PFSK-1 (cell line): Measurements from ENCODE around the gene TNFRSF1A.

Experiments used
- FOXP2 ChIP-seq: optimal IDR thresholded peaks from 2 replicates; pipeline ENCODE3; 2011; ENCODE audit warnings: borderline replicate concordance, control low read depth, inconsistent platforms; ENCODE audit not compliant: insufficient read depth; ENCODE audit errors: extremely low read length, extremely low read depth
- POLR2AphosphoS5 ChIP-seq: IDR thresholded peaks from 2 replicates; pipeline ENCODE4 v1.6.1; 2012; ENCODE audit warnings: low read depth, mild to moderate bottlenecking, control low read depth, low read length, moderate library complexity
- REST ChIP-seq, 2 experiments: IDR thresholded peaks; 2 replicates each; pipeline versions ENCODE4 v1.6.1 to v1.8.0; 2011 to 2012; ENCODE audit warnings: low read depth in 2 of 2, low read length in 2 of 2, control low read depth in 1 of 2, inconsistent platforms in 1 of 2, mild to moderate bottlenecking in 1 of 2, moderate library complexity in 1 of 2; ENCODE audit not compliant: insufficient read depth in 1 of 2
- SIN3A ChIP-seq: IDR thresholded peaks from 2 replicates; pipeline ENCODE4 v1.6.1; 2012; ENCODE audit warnings: mild to moderate bottlenecking, low read length, moderate library complexity, borderline replicate concordance; ENCODE audit not compliant: insufficient read depth
- TAF1 ChIP-seq: IDR thresholded peaks from 2 replicates; pipeline ENCODE4 v1.6.1; 2012; ENCODE audit warnings: low read length, control low read depth, borderline replicate concordance; ENCODE audit not compliant: insufficient read depth

The TNFRSF1A gene

GRCh38 chr12:6346942-6347341 lies 5.1 kb upstream of the TNFRSF1A start:
- TF ChIP-seq SIN3A, result no peak

GRCh38 chr12:6346235-6346832 lies 4.5 kb upstream of the TNFRSF1A start:
- TF ChIP-seq SIN3A (no peak), REST (IDR thresholded peaks at IDR 0.05; ENCODE audit: insufficient read depth in 1 of 2, low read depth in 2 of 2, low read length in 2 of 2) (no peak), TAF1 (no peak), POLR2AphosphoS5 (no peak), FOXP2 (no peak)

- no peak for TF ChIP-seq POLR2AphosphoS5
- no peak for TF ChIP-seq FOXP2
- TF ChIP-seq SIN3A, result no peak
- TF ChIP-seq REST (IDR thresholded peaks at IDR 0.05; ENCODE audit: insufficient read depth in 1 of 2, low read depth in 2 of 2, low read length in 2 of 2), result no peak
- no peak for TF ChIP-seq TAF1
These were observed 3.6 kb upstream of the TNFRSF1A start for GRCh38 chr12:6345319-6346091.

- TF ChIP-seq SIN3A, result no peak
- no peak for TF ChIP-seq REST (IDR thresholded peaks at IDR 0.05; ENCODE audit: insufficient read depth in 1 of 2, low read depth in 2 of 2, low read length in 2 of 2)
- TF ChIP-seq FOXP2, result no peak
- no peak for TF ChIP-seq TAF1
- TF ChIP-seq POLR2AphosphoS5, result no peak
These were observed 1.6 kb upstream of the TNFRSF1A start for GRCh38 chr12:6343518-6343917.

- TF ChIP-seq TAF1 (no peak), FOXP2 (no peak), SIN3A (no peak), POLR2AphosphoS5 (no peak), REST (IDR thresholded peaks at IDR 0.05; ENCODE audit: insufficient read depth in 1 of 2, low read depth in 2 of 2, low read length in 2 of 2) (no peak)
These were observed 439 bp upstream of the TNFRSF1A start for GRCh38 chr12:6342140-6342889.
